Fibroblast of lung (primary cell): ENCODE measurements around the gene TLE6. TPM values are rescaled to one million over a fixed set of nuclear protein-coding genes. Genes with fewer than 3 reads are reported as not detected.
A peak's percentile ranks its signal among the peaks of the same experiment; 100 is the strongest.

Experiments
- DNase-seq, 2 donors: peaks; one replicate each; pipeline versions ENCODE4 v3.0.0 to v3.0.0-alpha.2; 2010; ENCODE audit warnings: low read depth in 2 of 2
- H2AFZ ChIP-seq: 2 replicates; pipeline ENCODE4 v1.5.1; 2012; ENCODE audit warnings: low read length, control low read depth, inconsistent platforms
- H3K27ac ChIP-seq: 2 replicates; pipeline ENCODE4 v1.5.1; 2011; ENCODE audit warnings: low read length, control low read depth; ENCODE audit not compliant: insufficient read depth
- H3K27me3 ChIP-seq: 2 replicates; pipeline ENCODE4 v1.5.1; 2011; ENCODE audit warnings: mild to moderate bottlenecking, low read length; ENCODE audit not compliant: control insufficient read depth, insufficient read depth
- H3K36me3 ChIP-seq: 2 replicates; pipeline ENCODE4 v1.5.1; 2011; ENCODE audit warnings: low read length; ENCODE audit not compliant: control insufficient read depth, insufficient read depth
- H3K4me1 ChIP-seq: 2 replicates; pipeline ENCODE4 v1.5.1; 2011; ENCODE audit warnings: low read length; ENCODE audit not compliant: control insufficient read depth, insufficient read depth; ENCODE audit errors: extremely low read depth
- H3K4me2 ChIP-seq: 2 replicates; pipeline ENCODE4 v1.5.1; 2011; ENCODE audit warnings: low read length, control low read depth; ENCODE audit not compliant: insufficient read depth; ENCODE audit errors: extremely low read depth
- H3K4me3 ChIP-seq, 4 experiments: fragments of 200-600 bp in 1 of 4; sonication (generic) in 1 of 4; replicated peaks in 1 of 4; 2 replicates each; pipeline ENCODE4 v1.5.1; 2011 to 2016; ENCODE audit warnings: low read length in 4 of 4, low read depth in 3 of 4, mild to moderate bottlenecking in 3 of 4, control low read depth in 2 of 4, inconsistent platforms in 1 of 4, mixed read lengths in 1 of 4; ENCODE audit not compliant: insufficient read depth in 1 of 4; ENCODE audit errors: control extremely low read depth in 1 of 4
- H3K79me2 ChIP-seq: 2 replicates; pipeline ENCODE4 v1.5.1; 2012; ENCODE audit warnings: mild to moderate bottlenecking, low read length, inconsistent platforms; ENCODE audit not compliant: control insufficient read depth, insufficient read depth
- H3K9ac ChIP-seq: 2 replicates; pipeline ENCODE4 v1.5.1; 2011; ENCODE audit warnings: mild to moderate bottlenecking, low read length, control low read depth; ENCODE audit not compliant: insufficient read depth
- H3K9me3 ChIP-seq: 2 replicates; pipeline ENCODE4 v1.5.1; 2012; ENCODE audit warnings: low read depth, low read length; ENCODE audit not compliant: control insufficient read depth, insufficient read depth
- H4K20me1 ChIP-seq: 2 replicates; pipeline ENCODE4 v1.5.1; 2011; ENCODE audit warnings: low read length; ENCODE audit not compliant: control insufficient read depth, insufficient read depth; ENCODE audit errors: extremely low read depth
- CTCF ChIP-seq, 2 donors: IDR thresholded peaks in 1 of 2; conservative IDR thresholded peaks in 1 of 2; 1 replicate in 1 of 2; 2 replicates in 1 of 2; pipeline ENCODE4 v1.5.1; 2011 to 2012; ENCODE audit warnings: low read length in 2 of 2, control low read depth in 1 of 2, inconsistent platforms in 1 of 2, low read depth in 1 of 2, mild to moderate bottlenecking in 1 of 2
- EZH2 ChIP-seq: IDR thresholded peaks from 2 replicates; pipeline ENCODE4 v1.5.1; 2012; ENCODE audit warnings: low read length, control low read depth, mild to moderate bottlenecking; ENCODE audit errors: missing control alignments
- polyA plus RNA-seq, 2 donors: library from polyadenylated mRNA; depleted of rRNA in 1 of 2; stranded (reverse) in 1 of 2; unstranded in 1 of 2; fragments of >200 nt; gene quantifications; 2 replicates each; pipeline ENCODE4 v1.2.1, GENCODE V29; 2011 to 2012; ENCODE audit warnings: missing spikeins in 1 of 2
- total RNA-seq: library from RNA; depleted of rRNA; stranded (reverse); fragments of >200 nt; gene quantifications from 2 replicates; pipeline ENCODE4 v1.2.1, GENCODE V29; 2014

Gene TLE6
- total and polyA plus RNA-seq, 2 donors (not counting 1 experiment from before 2014, with no cell fraction given): 0.56 to 1.7 TPM

- TF ChIP-seq CTCF (conservative IDR thresholded peaks at IDR 0.05 in 1 of 2, IDR thresholded peaks at IDR 0.05 in 1 of 2; ENCODE audit: low read depth in 1 of 2, low read length in 2 of 2): no peak
- no peak for TF ChIP-seq EZH2
- no peak for DNase-seq
Measured at GRCh38 chr19:3033595-3034405, 56.4 kb downstream of the TLE6 start.

GRCh38 chr19:3034406-3034655 is 57.0 kb downstream of the TLE6 start:
- Histone ChIP-seq H3K4me1 (peaks cover 12% of the 10 kb centered on the region), H3K36me3 (no peaks in the 10 kb centered on the region), H3K27ac (no peak overlapping the region), H2AFZ (no peak overlapping the region), H3K27me3 (peaks cover 13% of the 10 kb centered on the region), H3K9me3 (no peaks in the 10 kb centered on the region), H3K4me2 (peak overlapping the region; percentile 94), H3K4me3 (no peak overlapping the region), H4K20me1 (no peaks in the 10 kb centered on the region), H3K79me2 (no peaks in the 10 kb centered on the region), H3K9ac (no peak overlapping the region)
- no peak for DNase-seq
- no peak for TF ChIP-seq CTCF (conservative IDR thresholded peaks at IDR 0.05 in 1 of 2, IDR thresholded peaks at IDR 0.05 in 1 of 2; ENCODE audit: low read depth in 1 of 2, low read length in 2 of 2)
- no peak for TF ChIP-seq EZH2

More at GRCh38 chr19:3033595-3034405, 56.4 kb downstream of the TLE6 start:
- no peaks in the 10 kb centered on the region for H3K36me3 ChIP-seq
- no peak overlapping the region for H3K9ac ChIP-seq
- no peaks in the 10 kb centered on the region for H3K9me3 ChIP-seq
- no peaks in the 10 kb centered on the region for H4K20me1 ChIP-seq
- peaks cover 13% of the 10 kb centered on the region for H3K27me3 ChIP-seq
- no peak overlapping the region for H3K27ac ChIP-seq
- no peak overlapping the region for H2AFZ ChIP-seq
- H3K4me2 ChIP-seq: no peak overlapping the region
- H3K79me2 ChIP-seq: no peaks in the 10 kb centered on the region
- no peak overlapping the region for H3K4me3 ChIP-seq
- peaks cover 12% of the 10 kb centered on the region for H3K4me1 ChIP-seq

GRCh38 chr19:3034656-3035541 is 57.5 kb downstream of the TLE6 start:
- Histone ChIP-seq H3K9ac (peak overlapping the region; percentile 48), H3K9me3 (no peaks in the 10 kb centered on the region), H2AFZ (peak overlapping the region; percentile 73), H3K27ac (peak overlapping the region; percentile 62), H3K4me3 (peak overlapping the region; percentile 40 to 72 (median 59)), H3K4me1 (peaks cover 12% of the 10 kb centered on the region), H3K79me2 (no peaks in the 10 kb centered on the region), H3K4me2 (peak overlapping the region; percentile 94), H3K36me3 (no peaks in the 10 kb centered on the region), H4K20me1 (no peaks in the 10 kb centered on the region), H3K27me3 (peaks cover 9% of the 10 kb centered on the region)
- TF ChIP-seq CTCF (conservative IDR thresholded peaks at IDR 0.05 in 1 of 2, IDR thresholded peaks at IDR 0.05 in 1 of 2; ENCODE audit: low read depth in 1 of 2, low read length in 2 of 2): no peak
- DNase-seq: peak; percentile 53 to 80
